SK-N-SH (cell line): ENCODE measurements around the gene LRRC25. TPM values are rescaled to one million over a fixed set of nuclear protein-coding genes. Genes with fewer than 3 reads are reported as not detected.

Experiments
- CTCF ChIA-PET: fragments of 300-600, 350-600 bp; formaldehyde crosslinking; extraction: SDS; loops from one replicate; lab custom pipeline; 2021; lab: Yijun Ruan, JAX
- POLR2A ChIA-PET: fragments of 350-600 bp; sonication (Branson Sonifier 250); formaldehyde crosslinking; extraction: SDS; loops from one replicate; lab custom pipeline; 2020; ENCODE audit warnings: antibody characterized with exemption, inconsistent platforms; lab: Yijun Ruan, JAX
- DNase-seq: peaks from one replicate; pipeline ENCODE4 v3.0.0; 2012
- H2AFZ ChIP-seq: fragments of 200-600 bp; sonication (generic); 2 replicates; pipeline ENCODE4 v1.8.1; 2016; ENCODE audit warnings: antibody characterized with exemption, mild to moderate bottlenecking, low read depth
- H3F3A ChIP-seq: fragments of 200-600 bp; sonication (generic); replicated peaks from 2 replicates; pipeline ENCODE3; 2016; ENCODE audit warnings: antibody characterized with exemption, mild to moderate bottlenecking; ENCODE audit not compliant: insufficient read depth
- H3K27ac ChIP-seq, 2 experiments: fragments of 200-500 bp in 1 of 2; fragments of 200-600 bp in 1 of 2; sonication (Bioruptor generic) in 1 of 2; sonication (generic), shearing (Covaris generic) in 1 of 2; 2 replicates each; pipeline versions ENCODE4 v1.5.1 to v1.6.1; 2014 to 2016; ENCODE audit warnings: low read depth in 2 of 2, inconsistent platforms in 1 of 2, low read length in 1 of 2, mild to moderate bottlenecking in 1 of 2, mixed read lengths in 1 of 2
- H3K27me3 ChIP-seq: fragments of 200-600 bp; sonication (generic), shearing (Covaris generic); 2 replicates; pipeline ENCODE4 v1.6.1; 2016; ENCODE audit warnings: mixed run types; ENCODE audit not compliant: insufficient read depth
- H3K36me3 ChIP-seq, 2 experiments: fragments of 200-500 bp in 1 of 2; fragments of 200-600 bp in 1 of 2; sonication (Bioruptor generic) in 1 of 2; sonication (generic) in 1 of 2; replicated peaks in 1 of 2; 2 replicates each; pipeline versions ENCODE3 to v1.5.1; 2014 to 2016; ENCODE audit warnings: low read length in 1 of 2, mild to moderate bottlenecking in 1 of 2; ENCODE audit not compliant: insufficient read depth in 2 of 2, control insufficient read depth in 1 of 2
- H3K4me1 ChIP-seq, 2 experiments: fragments of 200-500 bp in 1 of 2; fragments of 200-600 bp in 1 of 2; sonication (Bioruptor generic) in 1 of 2; sonication (generic), shearing (Covaris generic) in 1 of 2; 2 replicates each; pipeline versions ENCODE4 v1.5.1 to v1.6.1; 2014 to 2016; ENCODE audit warnings: low read depth in 1 of 2, low read length in 1 of 2, mixed run types in 1 of 2; ENCODE audit not compliant: insufficient read depth in 2 of 2, control insufficient read depth in 1 of 2
- H3K4me2 ChIP-seq: fragments of 200-600 bp; sonication (generic), shearing (Covaris generic); 2 replicates; pipeline ENCODE4 v1.6.1; 2017; ENCODE audit warnings: mixed run types
- H3K4me3 ChIP-seq, 2 experiments: fragments of 200-500 bp in 1 of 2; fragments of 200-600 bp in 1 of 2; sonication (Bioruptor generic) in 1 of 2; sonication (generic), shearing (Covaris generic) in 1 of 2; 2 replicates each; pipeline versions ENCODE4 v1.5.1 to v1.8.1; 2014 to 2016; ENCODE audit warnings: low read depth in 2 of 2, inconsistent platforms in 1 of 2, low read length in 1 of 2, mild to moderate bottlenecking in 1 of 2, mixed read lengths in 1 of 2, moderate library complexity in 1 of 2
- H3K79me2 ChIP-seq: fragments of 200-600 bp; sonication (generic); 2 replicates; pipeline ENCODE4 v1.8.1; 2017; ENCODE audit warnings: mild to moderate bottlenecking; ENCODE audit not compliant: insufficient read depth
- H3K9ac ChIP-seq: fragments of 200-600 bp; sonication (generic); 2 replicates; pipeline ENCODE4 v1.6.1; 2017; ENCODE audit warnings: mixed run types
- H3K9me2 ChIP-seq: fragments of 200-600 bp; sonication (generic); 2 replicates; pipeline ENCODE4 v1.6.1; 2017; ENCODE audit warnings: mixed run types
- H3K9me3 ChIP-seq: fragments of 200-600 bp; sonication (generic); 2 replicates; pipeline ENCODE4 v1.6.1; 2017; ENCODE audit warnings: mixed run types, mild to moderate bottlenecking, moderate library complexity
- H4K20me1 ChIP-seq: fragments of 200-600 bp; sonication (generic); 2 replicates; pipeline ENCODE4 v1.6.1; 2017; ENCODE audit warnings: mild to moderate bottlenecking, mixed run types; ENCODE audit not compliant: insufficient read depth
- ELF1 ChIP-seq: IDR thresholded peaks from 2 replicates; pipeline ENCODE4 v1.4.0; 2012
- EP300 ChIP-seq, 2 experiments: IDR thresholded peaks; 2 replicates each; pipeline versions ENCODE4 v1.4.0 to v1.6.1; 2012; ENCODE audit warnings: borderline replicate concordance in 1 of 2, low read depth in 1 of 2, low read length in 1 of 2
- EZH2phosphoT487 ChIP-seq: fragments of 200-600 bp; sonication (generic); IDR thresholded peaks from 2 replicates; pipeline ENCODE4 v1.6.1; 2017; ENCODE audit warnings: low read depth, mixed run types, mild to moderate bottlenecking, antibody characterized with exemption, moderate library complexity, borderline replicate concordance
- FOSL2 ChIP-seq: IDR thresholded peaks from 2 replicates; pipeline ENCODE4 v1.4.0; 2012; ENCODE audit warnings: low read depth, mild to moderate bottlenecking, moderate library complexity, borderline replicate concordance
- GATA2 ChIP-seq: sonication (generic); formaldehyde crosslinking; IDR thresholded peaks from 2 replicates; pipeline ENCODE4 v1.5.0; 2020; ENCODE audit warnings: mild to moderate bottlenecking, missing genetic modification reagents
- MXI1 ChIP-seq: IDR thresholded peaks from 2 replicates; pipeline ENCODE4 v1.6.1; 2012; ENCODE audit warnings: mild to moderate bottlenecking, low read depth, low read length, improper control_type of control experiment
- NFIC ChIP-seq: IDR thresholded peaks from 2 replicates; pipeline ENCODE4 v1.4.0; 2012; ENCODE audit warnings: borderline replicate concordance
- SIN3A ChIP-seq: IDR thresholded peaks from 2 replicates; pipeline ENCODE4 v1.6.1; 2012; ENCODE audit warnings: low read depth, mild to moderate bottlenecking, low read length, moderate library complexity, borderline replicate concordance
- WGBS: methylation state at CpG from one replicate; pipeline ENCODE4 v1.1.6; 2017; ENCODE audit warnings: low lambda C conversion rate; 5-methylcytosine and 5-hydroxymethylcytosine counted together
- polyA plus RNA-seq, 3 experiments: library from polyadenylated mRNA; depleted of rRNA; stranded (reverse); fragments of >200 nt; gene quantifications; 2 replicates each; pipeline ENCODE4 v1.2.3, GENCODE V29; 2012
- TF ChIP-seq, protein P1 (sequence below): IDR thresholded peaks from 2 replicates; pipeline ENCODE4 v1.6.1; 2012; ENCODE audit warnings: mild to moderate bottlenecking, low read depth, low read length, moderate library complexity
- TF ChIP-seq, protein P2 (sequence below): IDR thresholded peaks from 2 replicates; pipeline ENCODE4 v1.4.0; 2012; ENCODE audit warnings: low read depth, borderline replicate concordance

The LRRC25 gene
- polyA plus RNA-seq, 1 of the 3 experiments (the other 2 are of a cell fraction), result not detected

DNA sequence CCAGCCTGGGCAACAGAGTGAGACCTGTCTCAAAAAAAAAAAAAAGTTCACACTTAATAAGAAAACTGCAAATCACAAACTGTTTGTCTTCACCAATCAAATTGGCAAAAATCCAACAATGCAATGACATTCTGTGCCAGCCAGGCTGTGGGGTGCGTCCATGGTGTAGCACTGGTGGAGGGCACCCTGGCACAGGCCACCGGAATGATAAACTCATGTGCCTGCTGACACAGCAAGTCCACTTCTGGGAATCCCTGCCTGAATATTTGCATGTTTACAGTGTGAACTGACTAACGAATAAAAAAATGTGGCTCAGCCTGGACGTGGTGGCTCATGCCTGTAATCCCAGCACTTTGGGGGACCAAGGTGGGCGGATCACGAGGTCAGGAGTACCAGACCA lies 1.6 kb upstream of the LRRC25 start (continued):
- TF ChIP-seq, protein P1, sequence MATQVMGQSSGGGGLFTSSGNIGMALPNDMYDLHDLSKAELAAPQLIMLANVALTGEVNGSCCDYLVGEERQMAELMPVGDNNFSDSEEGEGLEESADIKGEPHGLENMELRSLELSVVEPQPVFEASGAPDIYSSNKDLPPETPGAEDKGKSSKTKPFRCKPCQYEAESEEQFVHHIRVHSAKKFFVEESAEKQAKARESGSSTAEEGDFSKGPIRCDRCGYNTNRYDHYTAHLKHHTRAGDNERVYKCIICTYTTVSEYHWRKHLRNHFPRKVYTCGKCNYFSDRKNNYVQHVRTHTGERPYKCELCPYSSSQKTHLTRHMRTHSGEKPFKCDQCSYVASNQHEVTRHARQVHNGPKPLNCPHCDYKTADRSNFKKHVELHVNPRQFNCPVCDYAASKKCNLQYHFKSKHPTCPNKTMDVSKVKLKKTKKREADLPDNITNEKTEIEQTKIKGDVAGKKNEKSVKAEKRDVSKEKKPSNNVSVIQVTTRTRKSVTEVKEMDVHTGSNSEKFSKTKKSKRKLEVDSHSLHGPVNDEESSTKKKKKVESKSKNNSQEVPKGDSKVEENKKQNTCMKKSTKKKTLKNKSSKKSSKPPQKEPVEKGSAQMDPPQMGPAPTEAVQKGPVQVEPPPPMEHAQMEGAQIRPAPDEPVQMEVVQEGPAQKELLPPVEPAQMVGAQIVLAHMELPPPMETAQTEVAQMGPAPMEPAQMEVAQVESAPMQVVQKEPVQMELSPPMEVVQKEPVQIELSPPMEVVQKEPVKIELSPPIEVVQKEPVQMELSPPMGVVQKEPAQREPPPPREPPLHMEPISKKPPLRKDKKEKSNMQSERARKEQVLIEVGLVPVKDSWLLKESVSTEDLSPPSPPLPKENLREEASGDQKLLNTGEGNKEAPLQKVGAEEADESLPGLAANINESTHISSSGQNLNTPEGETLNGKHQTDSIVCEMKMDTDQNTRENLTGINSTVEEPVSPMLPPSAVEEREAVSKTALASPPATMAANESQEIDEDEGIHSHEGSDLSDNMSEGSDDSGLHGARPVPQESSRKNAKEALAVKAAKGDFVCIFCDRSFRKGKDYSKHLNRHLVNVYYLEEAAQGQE, result no peak
- no peak for TF ChIP-seq MXI1
- TF ChIP-seq, all 33 proteins: peak for 0

DNA sequence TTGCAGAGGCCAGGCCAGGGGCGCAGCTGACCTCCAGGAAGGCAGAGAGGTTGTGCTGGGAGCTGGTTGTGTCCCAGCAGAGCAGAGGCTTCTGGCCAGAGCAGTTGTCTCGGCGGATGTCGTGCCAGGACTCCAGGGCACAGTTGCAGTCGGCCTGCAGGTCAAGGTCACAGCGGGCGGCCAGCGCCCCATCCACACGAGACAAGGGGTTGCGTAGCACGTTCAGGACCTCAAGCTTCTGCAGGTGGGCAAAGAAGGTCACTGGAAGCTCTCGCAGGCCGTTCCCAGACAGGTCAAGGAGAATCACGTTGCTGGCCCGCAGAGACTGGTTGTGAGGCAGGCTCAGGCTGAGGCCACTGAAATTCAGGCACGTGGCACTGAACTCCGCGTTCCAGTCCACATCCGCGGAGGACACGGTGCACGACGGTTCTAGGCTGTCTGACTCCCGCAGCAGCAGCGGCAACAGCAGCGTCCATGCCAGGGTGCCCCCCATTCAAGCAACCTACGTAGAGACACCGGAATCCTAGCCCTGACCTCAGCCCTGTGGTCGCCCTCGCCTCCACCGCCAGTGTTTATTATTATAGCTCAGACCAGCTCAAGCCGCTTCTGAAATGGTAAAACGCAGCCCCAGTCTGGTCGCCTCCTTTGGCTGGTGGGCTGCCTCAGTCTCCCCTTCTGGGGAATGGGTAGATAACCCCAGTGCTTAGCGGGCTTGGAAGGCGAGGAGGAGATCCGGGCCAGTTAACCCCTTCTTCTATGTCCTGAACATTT lies 766 bp downstream of the LRRC25 start:
- TF ChIP-seq GATA2, result no peak
- no peak for TF ChIP-seq SIN3A
- TF ChIP-seq, protein P2, sequence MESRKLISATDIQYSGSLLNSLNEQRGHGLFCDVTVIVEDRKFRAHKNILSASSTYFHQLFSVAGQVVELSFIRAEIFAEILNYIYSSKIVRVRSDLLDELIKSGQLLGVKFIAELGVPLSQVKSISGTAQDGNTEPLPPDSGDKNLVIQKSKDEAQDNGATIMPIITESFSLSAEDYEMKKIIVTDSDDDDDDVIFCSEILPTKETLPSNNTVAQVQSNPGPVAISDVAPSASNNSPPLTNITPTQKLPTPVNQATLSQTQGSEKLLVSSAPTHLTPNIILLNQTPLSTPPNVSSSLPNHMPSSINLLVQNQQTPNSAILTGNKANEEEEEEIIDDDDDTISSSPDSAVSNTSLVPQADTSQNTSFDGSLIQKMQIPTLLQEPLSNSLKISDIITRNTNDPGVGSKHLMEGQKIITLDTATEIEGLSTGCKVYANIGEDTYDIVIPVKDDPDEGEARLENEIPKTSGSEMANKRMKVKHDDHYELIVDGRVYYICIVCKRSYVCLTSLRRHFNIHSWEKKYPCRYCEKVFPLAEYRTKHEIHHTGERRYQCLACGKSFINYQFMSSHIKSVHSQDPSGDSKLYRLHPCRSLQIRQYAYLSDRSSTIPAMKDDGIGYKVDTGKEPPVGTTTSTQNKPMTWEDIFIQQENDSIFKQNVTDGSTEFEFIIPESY, result no peak
- TF ChIP-seq ELF1, result no peak
- TF ChIP-seq FOSL2, result no peak
- TF ChIP-seq EP300 (IDR thresholded peaks at IDR 0.05; ENCODE audit: borderline replicate concordance in 1 of 2, low read depth in 1 of 2, low read length in 1 of 2), result no peak
- no peak for TF ChIP-seq NFIC
- no peak for TF ChIP-seq EZH2phosphoT487
- TF ChIP-seq, protein P1, result no peak
- Histone ChIP-seq H3K9me2 (no peaks in the 10 kb centered on the region), H3K27me3 (no peaks in the 10 kb centered on the region), H3K9me3 (no peaks in the 10 kb centered on the region), H3K4me2 (no peak overlapping the region), H2AFZ (no peak overlapping the region), H3K4me1 (no peaks in the 10 kb centered on the region; a peak in 1 of 4 replicates), H3K4me3 (no peak overlapping the region), H3F3A (peaks cover 3% of the 10 kb centered on the region), H3K9ac (no peak overlapping the region), H3K36me3 (no peaks in the 10 kb centered on the region), H4K20me1 (no peaks in the 10 kb centered on the region), H3K27ac (no peak overlapping the region), H3K79me2 (no peaks in the 10 kb centered on the region)
- CTCF ChIA-PET, result interaction anchor here (0.7 to 3.9 kb wide), 4 partner anchors 9 to 47 kb away, joined by 3 to 17 read pairs (median 6); no protein-coding TSS in a partner anchor
- DNase-seq, result no peak
- WGBS, result 75% methylated on average over 16 of the region's 37 CpGs
- POLR2A ChIA-PET, result no interaction called here
